MM.1S (cell line): ENCODE data around the gene PCNX1.

Source experiments
- CTCF ChIP-seq: fragments of 300-600 bp; sonication (generic); IDR thresholded peaks from 2 replicates; pipeline ENCODE4 v1.5.1; 2016; ENCODE audit warnings: antibody characterized with exemption, low read length, mixed read lengths
- EZH2 ChIP-seq: fragments of 300-600 bp; sonication (generic); optimal IDR thresholded peaks from 2 replicates; pipeline ENCODE3; 2017; ENCODE audit warnings: low read depth, mild to moderate bottlenecking, antibody characterized with exemption, low read length, mixed read lengths

- no peak for TF ChIP-seq EZH2
- no peak for TF ChIP-seq CTCF
Observed at GRCh38 chr14:70993931-70994330, 86.7 kb downstream of the PCNX1 start.
